Activated naive CD8-positive, alpha-beta T cell treated with anti-CD3 and anti-CD28 coated beads for 36 hours (primary cell): Measurements from ENCODE around the gene CPED1. TPM values are rescaled to one million over a fixed set of nuclear protein-coding genes. Genes with fewer than 3 reads are reported as not detected.

ENCODE experiments used
- DNase-seq: peaks from one replicate; pipeline ENCODE4 v3.0.0; 2021
- H3K27ac Mint-ChIP-seq: one replicate; pipeline ENCODE4 v1.8.0; 2022; ENCODE audit warnings: mild to moderate bottlenecking, moderate library complexity, mixed read lengths
- H3K27me3 Mint-ChIP-seq: one replicate; pipeline ENCODE4 v1.8.0; 2022; ENCODE audit warnings: mild to moderate bottlenecking, mixed read lengths
- H3K36me3 Mint-ChIP-seq: one replicate; pipeline ENCODE4 v1.8.0; 2021; ENCODE audit warnings: mild to moderate bottlenecking, mixed read lengths
- H3K4me1 Mint-ChIP-seq: one replicate; pipeline ENCODE4 v1.8.0; 2021; ENCODE audit warnings: mixed read lengths
- H3K4me3 Mint-ChIP-seq: one replicate; pipeline ENCODE4 v1.8.0; 2022; ENCODE audit warnings: mild to moderate bottlenecking, moderate library complexity, mixed read lengths
- H3K9me3 Mint-ChIP-seq: one replicate; pipeline ENCODE4 v1.8.0; 2022; ENCODE audit warnings: mixed read lengths
- total RNA-seq, 2 experiments: library from RNA; stranded (reverse); gene quantifications; one replicate each; pipeline ENCODE4 v1.2.3, GENCODE V29; 2021

Gene CPED1
- total RNA-seq, 2 experiments from 2014 or later = not detected

- Mint-ChIP-seq H3K4me3 (peak within 1 kb of the TSS; percentile 59), H3K36me3 (no peaks in the 10 kb centered on the region), H3K4me1 (peaks cover 16% of the 10 kb centered on the region), H3K27ac (no peak within 1 kb of the TSS), H3K27me3 (peaks cover 75% of the 10 kb centered on the region), H3K9me3 (no peaks in the 10 kb centered on the region)
- no peak for DNase-seq
These were observed 340.1 kb downstream of the CPED1 start, which contains the start of gene WNT16 for GRCh38 chr7:121328508-121329190. WNT16 (plus strand) TSS chr7:121329000; CDS start chr7:121329293, 293 bp downstream.

- H3K4me1 Mint-ChIP-seq = peaks cover 16% of the 10 kb centered on the region
- peak overlapping the region; percentile 53 for H3K4me3 Mint-ChIP-seq
- no peak overlapping the region for H3K27ac Mint-ChIP-seq
- H3K36me3 Mint-ChIP-seq = no peaks in the 10 kb centered on the region
- H3K9me3 Mint-ChIP-seq = no peaks in the 10 kb centered on the region
- DNase-seq = peak; percentile 28
- peaks cover 70% of the 10 kb centered on the region for H3K27me3 Mint-ChIP-seq
These were observed 340.9 kb downstream of the CPED1 start for GRCh38 chr7:121329191-121330052.

- DNase-seq = no peak
- H3K27me3 Mint-ChIP-seq = peaks cover 74% of the 10 kb centered on the region
- no peak overlapping the region for H3K27ac Mint-ChIP-seq
- H3K4me1 Mint-ChIP-seq = peaks cover 16% of the 10 kb centered on the region
- H3K9me3 Mint-ChIP-seq = no peaks in the 10 kb centered on the region
- H3K4me3 Mint-ChIP-seq = peak overlapping the region; percentile 53
- no peaks in the 10 kb centered on the region for H3K36me3 Mint-ChIP-seq
These were observed 341.7 kb downstream of the CPED1 start for GRCh38 chr7:121330053-121330833.

- Mint-ChIP-seq H3K4me1 (peaks cover 16% of the 10 kb centered on the region), H3K36me3 (no peaks in the 10 kb centered on the region), H3K27ac (no peak overlapping the region), H3K4me3 (no peak overlapping the region), H3K27me3 (peaks cover 68% of the 10 kb centered on the region), H3K9me3 (no peaks in the 10 kb centered on the region)
- no peak for DNase-seq
These were observed 342.5 kb downstream of the CPED1 start for GRCh38 chr7:121331048-121331447.

GRCh38 chr7:121331574-121331973, 343.1 kb downstream of the CPED1 start:
- no peak overlapping the region for H3K4me3 Mint-ChIP-seq
- DNase-seq = no peak
- H3K36me3 Mint-ChIP-seq = no peaks in the 10 kb centered on the region
- peaks cover 16% of the 10 kb centered on the region for H3K4me1 Mint-ChIP-seq
- H3K9me3 Mint-ChIP-seq = no peaks in the 10 kb centered on the region
- peaks cover 64% of the 10 kb centered on the region for H3K27me3 Mint-ChIP-seq
- no peak overlapping the region for H3K27ac Mint-ChIP-seq

GRCh38 chr7:121334376-121334775, 345.9 kb downstream of the CPED1 start:
- H3K9me3 Mint-ChIP-seq = no peaks in the 10 kb centered on the region
- no peak overlapping the region for H3K27ac Mint-ChIP-seq
- DNase-seq = no peak
- H3K4me3 Mint-ChIP-seq = no peak overlapping the region
- H3K27me3 Mint-ChIP-seq = peaks cover 39% of the 10 kb centered on the region
- H3K4me1 Mint-ChIP-seq = peaks cover 3% of the 10 kb centered on the region
- peaks cover 4% of the 10 kb centered on the region for H3K36me3 Mint-ChIP-seq

- peaks cover 4% of the 10 kb centered on the region for H3K36me3 Mint-ChIP-seq
- peaks cover 32% of the 10 kb centered on the region for H3K27me3 Mint-ChIP-seq
- DNase-seq = no peak
- H3K9me3 Mint-ChIP-seq = no peaks in the 10 kb centered on the region
- no peak overlapping the region for H3K4me3 Mint-ChIP-seq
- H3K27ac Mint-ChIP-seq = no peak overlapping the region
- H3K4me1 Mint-ChIP-seq = no peaks in the 10 kb centered on the region
These were observed 346.6 kb downstream of the CPED1 start for GRCh38 chr7:121334875-121335648.

- H3K4me3 Mint-ChIP-seq = no peak overlapping the region
- H3K9me3 Mint-ChIP-seq = no peaks in the 10 kb centered on the region
- DNase-seq = no peak
- H3K27ac Mint-ChIP-seq = no peak overlapping the region
- peaks cover 18% of the 10 kb centered on the region for H3K27me3 Mint-ChIP-seq
- H3K36me3 Mint-ChIP-seq = peaks cover 4% of the 10 kb centered on the region
- H3K4me1 Mint-ChIP-seq = no peaks in the 10 kb centered on the region
These were observed 348.1 kb downstream of the CPED1 start for GRCh38 chr7:121336579-121336978.

- no peak overlapping the region for H3K4me3 Mint-ChIP-seq
- H3K27me3 Mint-ChIP-seq = peaks cover 15% of the 10 kb centered on the region
- H3K36me3 Mint-ChIP-seq = peaks cover 10% of the 10 kb centered on the region
These were observed 348.9 kb downstream of the CPED1 start for GRCh38 chr7:121337398-121337797.

GRCh38 chr7:121339082-121339481, 350.6 kb downstream of the CPED1 start:
- Mint-ChIP-seq H3K4me3 (no peak overlapping the region), H3K27ac (no peak overlapping the region), H3K9me3 (no peaks in the 10 kb centered on the region), H3K4me1 (no peaks in the 10 kb centered on the region), H3K27me3 (peaks cover 15% of the 10 kb centered on the region), H3K36me3 (peaks cover 13% of the 10 kb centered on the region)
- no peak for DNase-seq

More at GRCh38 chr7:121337398-121337797, 348.9 kb downstream of the CPED1 start:
- H3K27ac Mint-ChIP-seq = no peak overlapping the region
- H3K4me1 Mint-ChIP-seq = no peaks in the 10 kb centered on the region
- DNase-seq = no peak
- no peaks in the 10 kb centered on the region for H3K9me3 Mint-ChIP-seq

- Mint-ChIP-seq H3K36me3 (peaks cover 18% of the 10 kb centered on the region), H3K27ac (no peak overlapping the region), H3K27me3 (no peaks in the 10 kb centered on the region), H3K9me3 (no peaks in the 10 kb centered on the region), H3K4me1 (no peaks in the 10 kb centered on the region), H3K4me3 (no peak overlapping the region)
- DNase-seq = no peak
These were observed 353.4 kb downstream of the CPED1 start for GRCh38 chr7:121341933-121342332.

- Mint-ChIP-seq H3K27me3 (no peaks in the 10 kb centered on the region), H3K36me3 (peaks cover 24% of the 10 kb centered on the region), H3K9me3 (no peaks in the 10 kb centered on the region), H3K27ac (no peak overlapping the region), H3K4me3 (no peak overlapping the region), H3K4me1 (no peaks in the 10 kb centered on the region)
- no peak for DNase-seq
These were observed 354.1 kb downstream of the CPED1 start for GRCh38 chr7:121342631-121343030.

- DNase-seq = no peak
- Mint-ChIP-seq H3K36me3 (peaks cover 24% of the 10 kb centered on the region), H3K27me3 (no peaks in the 10 kb centered on the region), H3K9me3 (no peaks in the 10 kb centered on the region), H3K4me3 (no peak overlapping the region), H3K27ac (no peak overlapping the region), H3K4me1 (no peaks in the 10 kb centered on the region)
These were observed 354.8 kb downstream of the CPED1 start for GRCh38 chr7:121343302-121343701.

GRCh38 chr7:121344093-121344492, 355.6 kb downstream of the CPED1 start:
- Mint-ChIP-seq H3K9me3 (no peaks in the 10 kb centered on the region), H3K4me1 (no peaks in the 10 kb centered on the region), H3K27ac (no peak overlapping the region), H3K27me3 (no peaks in the 10 kb centered on the region), H3K36me3 (peaks cover 20% of the 10 kb centered on the region), H3K4me3 (no peak overlapping the region)
- DNase-seq = no peak
